NCI-H2107 (cell line): ENCODE data around the gene IBTK.
A peak's percentile ranks its signal among the peaks of the same experiment; 100 is the strongest.
"Not testable (repeated sequence)": the region's sequence is repeated elsewhere in the genome, so short reads cannot be mapped to it uniquely, and the experiment has no call there.

ENCODE experiments used
- DNase-seq: peaks from one replicate; lab custom pipeline; 2025; lab: John Stamatoyannopoulos, UW

IBTK gene, protein sequence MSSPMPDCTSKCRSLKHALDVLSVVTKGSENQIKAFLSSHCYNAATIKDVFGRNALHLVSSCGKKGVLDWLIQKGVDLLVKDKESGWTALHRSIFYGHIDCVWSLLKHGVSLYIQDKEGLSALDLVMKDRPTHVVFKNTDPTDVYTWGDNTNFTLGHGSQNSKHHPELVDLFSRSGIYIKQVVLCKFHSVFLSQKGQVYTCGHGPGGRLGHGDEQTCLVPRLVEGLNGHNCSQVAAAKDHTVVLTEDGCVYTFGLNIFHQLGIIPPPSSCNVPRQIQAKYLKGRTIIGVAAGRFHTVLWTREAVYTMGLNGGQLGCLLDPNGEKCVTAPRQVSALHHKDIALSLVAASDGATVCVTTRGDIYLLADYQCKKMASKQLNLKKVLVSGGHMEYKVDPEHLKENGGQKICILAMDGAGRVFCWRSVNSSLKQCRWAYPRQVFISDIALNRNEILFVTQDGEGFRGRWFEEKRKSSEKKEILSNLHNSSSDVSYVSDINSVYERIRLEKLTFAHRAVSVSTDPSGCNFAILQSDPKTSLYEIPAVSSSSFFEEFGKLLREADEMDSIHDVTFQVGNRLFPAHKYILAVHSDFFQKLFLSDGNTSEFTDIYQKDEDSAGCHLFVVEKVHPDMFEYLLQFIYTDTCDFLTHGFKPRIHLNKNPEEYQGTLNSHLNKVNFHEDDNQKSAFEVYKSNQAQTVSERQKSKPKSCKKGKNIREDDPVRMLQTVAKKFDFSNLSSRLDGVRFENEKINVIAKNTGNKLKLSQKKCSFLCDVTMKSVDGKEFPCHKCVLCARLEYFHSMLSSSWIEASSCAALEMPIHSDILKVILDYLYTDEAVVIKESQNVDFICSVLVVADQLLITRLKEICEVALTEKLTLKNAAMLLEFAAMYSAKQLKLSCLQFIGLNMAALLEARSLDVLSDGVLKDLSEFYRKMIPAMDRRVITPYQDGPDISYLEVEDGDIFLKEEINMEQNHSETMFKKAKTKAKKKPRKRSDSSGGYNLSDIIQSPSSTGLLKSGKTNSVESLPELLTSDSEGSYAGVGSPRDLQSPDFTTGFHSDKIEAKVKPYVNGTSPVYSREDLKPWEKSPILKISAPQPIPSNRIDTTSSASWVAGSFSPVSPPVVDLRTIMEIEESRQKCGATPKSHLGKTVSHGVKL (N-terminal part only)

DNA sequence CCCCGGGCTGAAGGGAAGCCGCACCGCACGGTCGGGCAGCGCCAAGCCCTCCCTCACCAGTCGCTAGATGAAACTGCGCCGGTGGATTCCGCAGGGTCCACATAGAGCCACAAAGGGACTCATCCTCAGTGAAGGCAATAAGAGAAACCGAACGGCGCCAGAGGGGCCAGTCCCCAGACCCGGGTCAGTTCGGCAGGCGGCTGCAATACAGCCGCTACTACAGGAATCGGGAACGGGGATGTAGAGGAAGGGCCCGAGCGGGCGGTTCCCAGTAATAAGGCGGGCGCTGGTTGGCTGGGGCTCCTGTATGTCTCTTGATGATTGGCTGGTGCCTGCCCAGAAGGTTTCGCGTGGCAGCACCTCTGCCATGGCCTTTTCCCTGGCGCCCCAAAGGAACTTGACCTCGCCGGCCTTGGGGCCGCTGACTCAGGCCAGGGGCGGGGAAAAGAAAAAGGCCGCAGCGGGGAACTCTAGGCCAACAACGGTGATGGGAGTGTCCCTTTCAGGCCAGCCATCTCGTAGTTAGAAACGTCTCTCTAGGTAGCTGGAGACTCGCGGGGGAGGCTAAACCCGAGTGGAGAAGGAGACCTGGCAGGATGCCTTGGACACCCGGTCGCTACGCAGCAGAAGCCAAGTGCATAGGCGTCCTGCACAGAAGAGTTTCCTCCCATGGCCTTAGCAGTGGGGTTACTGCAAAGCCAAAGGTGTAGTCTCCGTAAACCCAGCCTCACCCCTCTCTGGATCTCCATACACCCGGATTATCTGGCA, at the start of gene IBTK:
IBTK (minus strand) TSS at position 240 of the 768 bp plus-strand sequence. CDS start 7,258 bp downstream, outside the sequence.
- DNase-seq, result peak; percentile 81

DNA sequence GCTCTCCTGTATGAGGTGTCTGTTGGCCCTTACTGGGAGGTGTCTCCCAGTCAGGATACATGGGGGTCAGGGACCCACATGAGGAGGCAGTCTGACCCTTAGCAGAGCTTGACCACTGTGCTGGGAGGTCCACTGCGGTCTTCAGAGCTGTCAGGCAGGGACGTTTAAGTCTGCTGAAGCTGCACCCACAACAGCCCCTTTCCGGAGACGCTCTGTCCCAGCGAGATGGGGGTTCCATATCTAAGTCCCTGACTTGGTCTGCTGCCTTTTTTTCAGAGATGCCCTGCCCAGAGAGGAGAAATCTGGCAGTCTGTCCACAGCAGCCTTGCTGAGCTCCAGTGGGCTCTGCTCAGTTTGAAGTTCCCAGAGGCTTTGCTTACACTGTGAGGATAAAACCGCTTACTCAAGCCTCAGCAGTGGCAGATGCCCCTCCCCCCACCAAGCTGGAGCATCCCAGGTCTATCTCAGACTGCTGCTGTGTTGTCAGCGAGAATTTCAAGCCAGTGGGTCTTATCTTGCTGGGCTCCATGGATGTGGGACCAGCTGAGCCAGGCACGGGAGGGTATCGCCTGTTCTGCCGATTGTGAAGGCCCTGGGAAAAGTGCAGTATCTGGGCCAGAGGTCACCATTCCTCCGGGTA, 36.3 kb upstream of the IBTK start:
- no peak for DNase-seq

DNA sequence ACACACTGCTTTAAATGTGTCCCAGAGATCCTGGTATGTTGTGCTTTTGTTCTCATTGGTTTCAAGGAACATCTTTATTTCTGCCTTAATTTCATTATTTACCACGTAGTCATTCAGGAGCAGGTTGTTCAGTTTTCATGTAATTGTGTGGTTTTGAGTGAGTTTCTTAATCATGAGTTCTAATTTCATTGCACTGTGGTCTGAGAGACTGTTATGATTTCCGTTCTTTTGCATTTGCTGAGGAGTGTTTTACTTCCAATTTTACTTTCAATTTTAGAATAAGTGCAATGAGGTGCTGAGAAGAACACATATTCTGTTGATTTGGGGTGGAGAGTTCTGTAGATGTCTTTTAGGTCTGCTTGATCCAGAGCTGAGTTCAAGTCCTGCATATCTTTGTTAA, 34.0 kb upstream of the IBTK start:
- DNase-seq, result not testable (repeated sequence)

DNA sequence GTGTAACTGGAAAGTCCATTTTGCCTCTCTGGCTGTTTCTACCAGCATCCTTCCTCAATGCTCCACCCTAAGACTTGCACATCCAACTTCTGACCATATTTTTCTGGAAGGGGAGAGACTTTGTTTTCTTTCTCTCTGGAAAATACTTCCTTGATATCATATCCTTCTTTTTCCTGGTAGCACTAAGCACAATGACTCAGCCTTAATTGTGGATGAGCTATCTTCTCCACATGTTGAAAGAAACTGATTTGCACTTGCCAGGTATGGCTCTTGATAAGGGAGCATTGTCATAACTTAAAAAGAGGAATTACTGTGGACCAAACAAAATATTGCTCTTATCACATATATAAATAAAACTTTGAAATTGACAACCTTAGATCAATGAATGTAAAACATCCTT, 30.1 kb upstream of the IBTK start:
- no peak for DNase-seq

DNA sequence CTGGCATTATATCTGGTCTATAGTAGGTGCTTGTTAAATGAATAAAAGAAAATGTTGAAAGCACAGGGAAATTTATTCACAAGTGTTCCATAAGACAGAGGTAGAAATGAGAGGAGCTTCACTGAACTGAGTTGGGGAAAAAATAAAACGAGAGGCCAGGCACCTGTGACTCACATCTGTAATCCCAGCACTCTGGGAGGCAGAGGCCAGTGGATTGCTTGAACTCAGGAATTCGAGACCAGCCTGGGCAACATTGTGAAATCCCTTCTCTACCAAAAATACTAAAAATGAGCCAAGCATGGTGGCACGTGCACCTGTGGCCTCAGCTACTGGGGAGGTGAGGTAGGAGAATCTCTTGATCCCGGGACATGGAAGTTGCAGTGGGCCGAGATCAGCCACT, 28.1 kb upstream of the IBTK start:
- no peak for DNase-seq

DNA sequence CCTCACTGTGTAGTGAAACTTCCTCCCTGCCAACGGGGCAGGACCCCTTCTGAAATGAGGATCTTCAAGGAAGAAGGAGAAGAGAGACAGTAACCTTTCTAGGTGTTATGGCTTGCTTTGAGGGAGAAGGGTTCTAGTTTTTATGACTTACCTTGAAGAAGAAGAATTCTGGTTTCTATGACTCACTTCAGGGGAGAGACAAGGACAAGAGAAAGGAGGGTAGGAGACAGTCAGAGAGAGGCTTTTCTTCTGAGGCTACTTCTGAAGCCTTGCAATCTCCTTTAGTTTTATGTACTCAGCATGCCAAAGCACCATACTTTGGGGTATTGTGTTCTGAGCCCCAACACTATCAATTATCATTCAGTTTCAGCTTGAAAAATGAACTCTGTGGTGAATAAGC, 25.8 kb upstream of the IBTK start:
- no peak for DNase-seq

DNA sequence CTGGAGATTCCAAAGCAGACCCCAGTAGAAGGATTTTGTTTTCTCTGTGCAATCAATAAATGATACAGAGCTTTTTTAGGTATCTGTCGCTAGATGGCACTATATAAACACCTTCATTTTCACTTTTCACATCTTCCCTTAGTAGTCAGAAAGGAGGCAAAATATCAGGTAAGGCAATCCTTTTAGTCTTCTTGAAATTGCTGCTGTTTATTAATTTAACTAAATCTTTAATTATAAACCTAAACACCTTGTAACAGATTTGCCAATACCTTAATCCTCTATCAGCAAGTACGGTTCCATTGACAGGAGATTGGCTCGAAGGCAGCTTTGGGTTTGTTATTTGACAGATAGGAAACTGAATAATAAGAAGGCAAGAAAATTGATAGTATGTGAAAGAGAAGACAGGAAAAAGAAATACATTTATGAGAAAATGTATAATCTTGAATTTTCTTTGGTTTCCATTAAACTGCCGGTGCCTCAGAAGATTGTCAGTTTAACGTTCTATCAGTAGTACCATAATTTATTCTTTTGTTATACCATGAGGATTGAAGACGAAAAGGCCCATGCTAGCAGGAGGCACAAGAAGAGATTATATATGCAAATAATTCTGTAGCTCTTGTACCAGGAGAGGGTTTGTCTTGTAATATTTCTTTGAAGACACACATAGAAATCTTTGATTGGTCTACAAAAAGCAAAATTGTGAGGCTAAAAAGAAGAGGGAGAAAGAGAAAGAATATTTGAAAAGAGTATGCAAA, 23.5 kb upstream of the IBTK start:
- DNase-seq, result no peak

DNA sequence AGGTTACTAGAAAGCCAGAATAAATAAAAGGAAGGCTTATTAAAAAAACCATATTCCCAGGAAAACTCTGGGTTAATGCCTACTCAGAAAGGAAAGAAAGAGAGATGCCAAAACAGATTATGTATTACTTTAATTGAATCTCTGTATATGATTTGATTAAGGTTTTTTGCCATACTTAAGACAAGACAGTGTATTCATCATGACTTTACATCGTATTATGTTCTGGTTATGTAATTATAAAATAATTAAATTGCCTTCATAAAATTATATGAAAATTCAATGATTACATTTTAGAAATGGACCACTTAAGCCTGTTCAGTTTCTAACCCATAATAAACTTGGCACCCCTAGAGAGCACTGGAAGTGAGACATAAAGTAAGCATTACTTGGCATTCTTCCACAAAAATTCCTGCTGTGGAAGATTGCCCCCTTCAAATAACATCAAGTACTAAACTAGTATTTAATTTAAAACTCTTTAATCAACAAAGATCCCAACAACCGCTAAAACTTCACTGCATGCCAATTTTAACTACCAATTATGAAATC, 20.8 kb upstream of the IBTK start:
- DNase-seq, result no peak

DNA sequence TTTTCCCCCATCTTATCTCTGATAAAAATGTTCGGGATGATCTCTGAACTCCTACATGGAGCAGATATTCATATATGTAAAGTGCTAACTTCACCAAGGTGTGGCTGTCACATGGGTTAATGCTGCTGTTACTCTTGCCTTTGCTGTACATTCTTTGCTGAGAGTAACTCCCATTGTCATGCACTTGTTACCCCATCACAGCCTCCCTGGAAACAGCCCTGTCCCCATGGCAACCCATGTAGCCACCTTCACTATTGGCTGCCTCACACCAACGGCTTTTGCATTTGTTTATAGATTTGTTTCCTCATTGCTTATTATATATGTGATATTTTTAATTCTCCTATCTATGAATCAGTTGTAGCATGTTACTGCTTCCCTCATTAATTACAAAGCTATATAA, 17.3 kb upstream of the IBTK start:
- no peak for DNase-seq

DNA sequence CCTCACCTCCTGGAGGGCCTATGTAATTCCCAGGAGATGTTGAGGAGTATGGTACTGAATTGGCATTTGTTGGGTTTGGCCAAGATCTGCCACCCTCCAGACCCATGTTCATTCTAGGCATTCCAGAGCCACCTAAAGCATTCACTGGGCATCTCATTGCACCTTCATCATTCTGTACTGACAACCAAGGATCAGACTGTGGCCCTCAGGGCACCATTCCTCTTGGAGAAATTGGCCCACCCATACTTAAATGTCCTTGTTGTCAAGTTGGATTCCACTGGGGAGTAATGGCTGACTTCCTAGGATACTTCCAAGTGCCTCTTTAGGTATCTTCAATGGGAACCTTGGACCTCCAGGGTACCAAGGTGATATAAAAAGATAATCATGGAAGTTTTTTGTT, 16.8 kb upstream of the IBTK start:
- DNase-seq, result no peak

DNA sequence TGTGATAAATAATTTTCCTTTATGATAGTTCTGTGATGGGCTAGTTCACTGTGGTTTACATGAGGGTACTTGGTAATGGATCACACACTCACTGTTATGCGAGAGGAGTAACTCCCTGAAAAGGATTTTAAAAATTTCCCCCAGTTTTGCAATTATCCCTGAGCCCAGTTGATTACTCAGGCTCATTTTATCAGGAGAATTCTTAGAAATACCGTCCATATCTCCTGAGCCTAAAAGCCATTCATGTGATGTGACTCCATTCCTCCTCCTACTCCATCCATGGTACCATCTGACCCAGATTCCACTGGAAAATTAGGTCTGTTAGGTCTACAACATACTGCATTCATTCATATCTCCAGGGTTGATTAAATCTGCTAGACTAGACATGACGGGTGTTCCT, 16.4 kb upstream of the IBTK start:
- no peak for DNase-seq

DNA sequence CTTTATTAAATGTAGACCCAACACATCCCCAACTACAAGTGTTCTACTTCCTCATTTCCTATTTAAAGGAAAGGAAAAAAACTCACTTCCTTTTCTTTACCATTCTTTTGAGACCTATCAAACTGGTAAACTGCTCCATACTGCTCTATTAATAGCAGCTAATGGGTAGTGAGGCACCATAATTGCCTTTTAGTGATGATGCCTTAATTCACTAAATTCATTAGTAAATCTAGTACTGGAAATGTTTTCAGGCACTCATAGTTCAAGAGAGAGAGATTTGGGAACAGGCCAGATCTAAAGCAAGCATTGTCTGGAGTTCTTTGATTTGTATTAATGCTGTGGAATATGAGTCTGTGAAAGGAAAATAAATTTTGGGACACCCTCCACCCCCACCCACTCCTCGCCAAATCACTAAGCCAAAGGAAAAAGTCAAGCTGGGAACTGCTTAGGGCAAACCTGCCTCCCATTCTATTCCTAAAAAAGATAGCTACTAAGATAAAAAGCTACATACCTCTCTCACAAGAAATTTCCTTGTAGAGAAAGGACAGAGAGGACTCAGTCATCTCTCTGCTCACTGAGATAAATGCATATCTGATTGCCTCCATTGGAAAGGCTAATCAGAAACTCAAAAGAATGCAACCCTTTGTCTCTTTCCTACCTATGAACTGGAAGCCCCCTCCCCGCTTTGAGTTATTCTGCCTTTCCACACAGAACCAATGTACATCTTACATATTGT, 13.6 kb upstream of the IBTK start:
- no peak for DNase-seq

DNA sequence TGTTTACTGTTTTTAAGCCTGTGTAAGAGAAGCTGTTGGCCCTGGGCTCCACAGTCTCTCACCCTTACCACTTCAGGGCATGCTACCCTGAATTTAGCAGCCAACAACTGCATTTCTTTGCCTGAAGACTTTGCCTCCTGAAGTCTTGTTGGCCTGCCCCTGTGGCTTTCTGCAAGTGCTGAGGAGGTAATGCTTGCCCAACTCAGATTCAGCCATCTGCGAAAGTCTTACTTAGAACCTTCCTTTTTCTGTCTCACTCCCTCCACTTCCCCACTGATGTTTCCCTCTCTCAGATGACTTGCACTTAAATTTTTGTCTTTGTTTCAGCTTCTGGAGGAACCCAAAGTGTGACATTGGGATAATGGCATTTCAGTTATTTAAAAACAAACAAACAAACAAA, 11.8 kb upstream of the IBTK start:
- no peak for DNase-seq

DNA sequence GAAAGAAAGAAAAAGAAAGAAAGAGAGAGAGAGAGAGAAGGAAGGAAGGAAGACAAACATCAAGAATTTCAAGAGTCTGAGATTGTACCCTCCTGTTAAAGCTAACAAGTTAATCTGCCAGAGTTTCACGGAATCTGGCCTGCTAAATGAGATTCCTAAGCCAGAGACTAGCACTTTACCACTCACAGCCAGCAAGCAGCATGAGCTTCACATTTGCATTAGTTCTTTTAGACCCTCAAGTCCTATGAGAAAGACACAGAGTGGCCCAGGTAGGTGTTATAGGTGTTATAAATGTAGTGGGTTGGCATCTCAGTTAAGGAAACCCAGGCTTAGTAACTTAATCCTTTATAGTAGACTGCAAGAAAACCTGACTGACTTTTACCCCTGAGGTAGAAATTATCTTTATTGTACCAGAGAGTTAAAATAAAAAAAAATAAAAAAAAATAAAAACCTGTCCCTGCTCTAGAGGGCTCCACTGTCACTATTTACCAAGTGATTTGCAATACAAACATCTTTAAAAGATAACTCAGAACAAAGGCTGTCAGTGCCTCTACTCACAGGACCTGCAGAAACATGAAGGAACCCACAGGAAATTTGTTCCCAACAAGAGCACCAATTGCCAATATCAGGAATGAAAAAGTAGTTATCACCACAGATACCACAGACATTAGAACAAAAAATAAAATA, 9.7 kb upstream of the IBTK start:
- DNase-seq, result no peak

DNA sequence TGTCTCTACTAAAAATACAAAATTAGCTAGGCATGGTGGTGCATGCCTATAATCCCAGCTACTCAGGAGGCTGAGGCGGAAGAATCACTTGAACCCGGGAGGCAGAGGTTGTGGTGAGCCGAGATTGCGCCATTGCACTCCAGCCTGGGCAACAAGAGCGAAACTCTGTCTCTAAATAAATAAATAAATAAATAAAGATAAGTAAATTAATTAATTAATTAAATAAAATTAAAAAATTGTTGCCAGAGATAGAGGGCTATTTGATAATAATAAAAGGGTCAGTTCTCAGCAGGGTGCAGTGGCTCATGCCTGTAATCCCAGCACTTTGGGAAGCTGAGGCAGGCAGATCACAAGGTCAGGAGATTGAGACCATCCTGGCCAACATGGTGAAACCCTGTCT, 7.2 kb upstream of the IBTK start:
- DNase-seq, result not testable (repeated sequence)

DNA sequence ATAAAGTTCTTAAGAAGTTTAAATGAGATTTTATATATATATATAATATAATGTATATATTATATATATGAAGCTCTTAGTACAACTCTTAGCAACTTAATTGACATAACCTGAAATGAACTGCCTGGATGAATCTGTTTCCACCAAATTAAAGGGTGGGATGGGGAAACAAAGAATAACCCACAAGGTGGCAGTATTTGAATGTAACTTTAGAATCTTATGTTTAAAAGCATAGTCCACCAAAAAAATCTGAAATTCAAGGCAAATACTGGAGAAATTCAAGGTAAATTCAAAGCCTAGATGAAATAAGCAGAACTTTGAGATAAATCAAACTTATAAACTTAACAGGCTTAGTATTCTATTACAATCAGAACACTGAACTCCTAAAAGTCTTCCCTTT, 4.4 kb upstream of the IBTK start:
- DNase-seq, result no peak

DNA sequence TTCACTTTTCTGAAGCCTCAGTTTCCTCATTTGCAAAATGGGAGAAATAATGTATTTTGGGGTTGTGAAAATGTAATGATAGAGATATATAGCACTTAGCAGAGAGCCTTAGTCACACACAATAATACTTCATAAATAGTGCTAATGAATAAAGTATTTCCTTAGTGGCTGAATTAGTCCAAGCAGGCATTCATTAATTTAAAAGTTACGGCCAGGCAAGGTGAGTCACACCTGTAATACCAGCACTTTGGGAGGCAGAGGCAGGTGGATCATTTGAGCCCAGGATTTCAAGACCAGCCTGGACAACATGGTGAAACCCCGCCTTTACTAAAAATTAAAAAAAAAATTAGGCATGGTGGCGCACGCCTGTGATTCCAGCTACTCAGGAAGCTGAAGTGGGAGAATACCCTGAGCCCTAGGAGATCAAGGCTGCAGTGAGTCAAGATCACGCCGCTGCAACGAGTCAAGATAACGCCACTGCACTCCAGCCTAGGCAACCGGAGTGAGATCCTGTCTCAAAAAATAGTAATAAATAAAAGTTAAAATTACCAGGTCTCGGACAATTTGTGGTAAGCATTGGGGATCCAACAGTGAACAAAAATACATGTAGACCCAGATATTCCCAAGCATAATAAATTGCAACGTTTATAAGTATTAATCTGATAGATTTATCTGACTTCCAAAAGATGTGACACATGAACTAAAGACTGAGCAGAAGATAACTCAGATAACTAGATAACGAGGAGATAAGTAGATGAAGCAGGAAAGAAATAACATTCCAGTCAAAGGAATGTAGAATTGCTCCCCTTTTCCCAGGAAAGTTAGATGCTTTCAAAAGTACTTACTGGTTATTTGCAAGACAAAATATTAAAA, 2.1 kb upstream of the IBTK start:
- no peak for DNase-seq

DNA sequence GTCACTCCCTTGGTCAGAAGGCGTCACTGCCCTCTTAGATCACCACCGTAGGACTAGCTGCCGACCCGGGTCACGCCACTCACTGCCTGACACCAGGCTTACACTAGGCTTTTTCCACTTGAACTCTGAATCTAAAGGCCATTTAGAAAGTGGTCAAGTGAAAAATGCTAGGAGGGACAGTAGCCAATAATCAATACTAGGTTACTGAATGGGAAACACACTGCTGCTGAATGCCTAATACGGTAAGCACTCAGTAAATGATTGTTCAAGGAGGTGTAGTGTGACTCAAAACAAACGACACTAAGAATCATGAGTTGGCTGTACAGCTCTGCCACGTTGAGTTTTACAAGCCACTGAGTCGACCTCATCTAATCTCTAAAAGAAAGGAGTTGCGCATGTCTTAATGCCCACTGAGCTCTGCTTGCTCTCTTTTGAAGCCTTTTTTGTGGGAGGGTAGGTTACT, 760 bp upstream of the IBTK start:
- DNase-seq, result no peak
